ENCODE data around the gene PRKD1. TPM values are rescaled to one million over a fixed set of nuclear protein-coding genes. Genes with fewer than 3 reads are reported as not detected.
A peak's percentile ranks its signal among the peaks of the same experiment; 100 is the strongest.

PRKD1 gene
- polyA plus RNA-seq, 3 donors = 27.4 to 34.4 (median 32.4) TPM

DNA sequence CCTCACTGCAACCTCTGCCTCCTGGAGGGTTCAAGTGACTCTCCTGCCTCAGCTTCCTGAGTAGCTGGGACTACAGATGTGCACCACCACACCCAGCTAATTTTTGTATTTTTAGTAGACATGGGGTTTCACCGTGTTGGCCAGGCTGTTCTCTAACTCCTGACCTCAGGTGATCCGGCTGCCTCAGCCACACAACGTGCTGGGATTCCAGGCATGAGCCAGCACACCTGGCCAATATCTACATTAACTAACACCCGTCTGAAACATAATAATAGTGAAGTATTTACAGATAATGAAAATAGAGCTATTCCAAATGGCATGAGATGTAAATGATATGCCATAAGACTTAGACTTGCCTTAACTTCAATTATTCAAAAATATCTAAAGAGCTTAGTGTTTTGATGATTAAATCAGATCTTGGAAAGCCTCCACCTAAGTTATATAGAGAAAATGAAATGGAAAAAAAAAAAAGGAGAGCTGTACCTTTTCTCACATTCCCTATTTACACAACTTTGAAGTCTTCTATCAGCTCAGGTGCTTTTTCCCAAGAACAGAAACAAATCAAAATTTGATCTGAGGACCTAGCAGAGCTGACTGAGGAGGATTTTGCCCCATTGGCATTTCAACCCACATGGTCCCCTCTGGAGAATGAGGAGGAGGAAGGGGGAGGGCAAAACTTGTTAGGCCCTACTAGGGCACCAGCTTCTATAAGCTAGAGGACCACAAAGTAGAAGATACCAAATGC is 309.2 kb downstream of the PRKD1 start:
- no peak for DNase-seq

DNA sequence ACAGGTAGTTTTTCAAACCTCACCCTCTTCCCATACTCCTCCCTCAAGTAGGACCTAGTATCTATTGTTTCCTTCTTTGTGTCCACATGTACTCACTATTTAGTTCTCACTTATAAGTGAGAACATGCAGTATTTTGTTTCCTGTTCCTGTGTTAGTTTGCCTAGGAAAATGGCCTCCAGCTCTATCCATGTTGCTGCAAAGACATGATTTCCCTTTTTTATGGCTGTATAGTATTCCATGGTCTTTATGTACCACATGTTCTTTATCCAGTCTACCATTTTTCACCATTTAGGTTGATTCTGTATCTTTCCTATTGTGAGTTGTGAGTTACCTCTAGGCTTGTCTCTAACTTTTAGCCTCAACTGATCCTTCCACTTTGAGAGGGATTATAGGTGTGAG is 310.7 kb downstream of the PRKD1 start:
- DNase-seq = no peak

DNA sequence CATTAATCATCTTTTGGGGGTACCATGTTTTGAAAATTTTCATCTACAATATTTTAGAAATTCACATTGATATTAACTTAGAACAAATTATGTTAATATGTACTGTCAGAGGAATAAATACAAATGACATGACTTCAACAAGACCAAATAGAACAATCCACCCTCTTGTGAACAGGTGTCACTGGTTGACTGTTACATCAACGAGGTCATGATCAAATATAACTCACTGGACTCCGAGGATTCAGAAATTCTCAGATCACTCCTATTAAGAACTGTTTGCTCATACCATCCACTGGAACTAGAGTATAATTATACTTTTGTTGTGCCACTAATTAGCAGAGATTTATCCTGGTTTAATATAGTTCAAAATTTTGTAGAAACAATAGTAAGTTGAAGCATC is 318.8 kb downstream of the PRKD1 start:
- no peak for DNase-seq

DNA sequence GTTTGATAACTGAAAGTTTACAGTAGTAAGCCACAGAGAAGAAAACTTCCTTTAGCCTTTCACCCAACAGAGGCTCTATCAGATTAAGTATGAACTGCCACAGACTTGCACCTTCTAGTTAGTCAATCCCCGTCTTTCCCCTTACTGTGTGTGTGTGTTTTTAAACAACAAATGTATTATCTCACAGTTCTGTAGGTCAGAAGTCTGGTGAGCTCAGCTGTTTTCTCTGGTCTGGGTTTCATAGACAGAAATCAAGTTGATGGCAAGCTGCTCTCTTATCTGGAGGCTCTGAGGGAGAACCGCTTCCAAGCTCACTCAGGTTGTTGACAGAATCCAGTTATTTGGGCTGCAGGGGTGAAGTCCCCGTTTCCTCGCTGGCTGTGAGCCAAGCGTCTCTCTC is 320.5 kb downstream of the PRKD1 start:
- no peak for DNase-seq

DNA sequence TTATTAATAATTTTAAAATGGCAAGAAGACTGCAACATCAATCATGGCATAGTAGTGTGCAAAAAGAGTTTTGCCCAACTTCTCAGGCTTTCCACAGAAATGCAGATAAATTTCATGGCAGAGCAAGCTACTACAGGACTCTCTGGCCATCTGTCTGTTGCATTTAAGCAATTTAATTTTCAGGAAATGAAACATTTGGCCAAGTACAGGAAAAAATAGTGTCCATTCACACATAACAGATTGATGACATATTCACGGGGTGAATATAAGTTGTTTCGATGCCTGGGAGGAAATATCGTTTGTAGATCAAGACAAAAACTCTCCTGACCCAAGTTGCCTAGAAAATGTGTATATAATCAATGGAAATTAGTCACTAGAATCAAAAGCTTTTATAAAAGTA is 324.0 kb downstream of the PRKD1 start:
- DNase-seq = no peak

DNA sequence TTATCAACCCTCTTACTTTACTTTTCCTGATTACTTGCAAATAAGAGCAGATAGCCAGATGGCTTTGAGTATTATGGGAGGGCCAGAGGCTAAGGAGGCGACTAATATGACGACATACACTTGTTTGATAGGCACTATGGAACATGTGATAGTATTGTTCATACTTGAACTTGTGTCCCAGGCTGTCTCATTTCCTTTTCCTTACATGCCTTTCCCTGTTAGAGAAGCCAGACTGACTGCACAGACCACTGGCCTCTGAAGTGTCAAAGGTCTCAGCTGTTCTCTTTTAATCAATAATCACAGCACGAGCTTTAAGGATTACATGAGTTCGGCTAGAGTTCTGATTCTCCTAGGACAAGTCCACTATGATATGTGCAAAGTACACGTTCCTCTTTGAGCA is 326.0 kb downstream of the PRKD1 start:
- DNase-seq = no peak

DNA sequence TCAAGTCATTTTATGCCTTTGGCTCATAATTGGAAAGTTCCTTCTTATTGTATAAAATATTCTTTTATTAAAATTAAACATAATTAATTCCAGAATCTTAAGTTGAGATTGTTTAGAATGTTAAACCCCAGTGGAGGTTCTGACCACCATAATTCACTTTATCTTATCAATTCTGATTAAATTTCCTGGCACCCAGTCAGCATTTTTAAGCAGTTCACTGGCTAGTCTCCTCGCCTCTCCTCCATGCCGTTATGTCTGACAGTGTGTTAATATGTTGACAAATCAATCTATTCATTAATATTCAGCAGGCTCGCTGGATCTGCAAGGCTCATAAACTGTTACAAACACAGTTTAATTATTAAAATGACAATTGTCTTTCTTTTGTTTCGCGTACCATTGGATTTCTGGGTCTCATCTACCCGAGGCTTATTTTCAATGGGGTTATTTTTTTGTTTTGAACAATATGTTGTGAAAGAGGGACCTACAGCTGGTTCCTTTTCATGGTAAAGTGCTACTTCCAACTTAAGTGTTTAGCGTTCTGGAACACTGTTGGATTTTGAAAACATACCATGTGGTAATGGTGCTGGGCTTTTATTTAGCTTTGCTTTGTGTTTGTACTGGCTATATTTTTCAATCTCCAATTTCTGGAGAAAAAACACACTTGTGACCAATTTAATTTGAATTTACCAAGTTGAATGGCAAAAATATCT is 339.7 kb downstream of the PRKD1 start:
- DNase-seq = no peak

DNA sequence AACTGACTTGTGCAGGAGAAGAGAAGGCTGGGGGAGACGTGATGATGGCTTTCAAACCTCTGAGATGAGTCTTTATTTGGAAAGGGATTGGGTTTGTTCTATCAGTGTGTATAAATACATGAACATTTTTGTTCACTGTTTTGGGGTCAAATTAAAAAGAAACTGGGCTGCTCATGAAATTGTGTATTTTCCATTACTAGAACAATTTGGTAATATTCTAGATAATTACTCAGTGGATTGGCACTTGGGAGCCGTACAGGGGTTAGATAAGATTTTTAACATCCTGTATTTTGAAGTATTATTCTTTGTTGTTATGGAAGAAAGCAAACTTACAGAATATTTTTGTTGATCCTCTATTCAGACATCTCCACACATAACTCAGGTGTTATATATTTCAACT is 340.6 kb downstream of the PRKD1 start:
- DNase-seq = no peak

DNA sequence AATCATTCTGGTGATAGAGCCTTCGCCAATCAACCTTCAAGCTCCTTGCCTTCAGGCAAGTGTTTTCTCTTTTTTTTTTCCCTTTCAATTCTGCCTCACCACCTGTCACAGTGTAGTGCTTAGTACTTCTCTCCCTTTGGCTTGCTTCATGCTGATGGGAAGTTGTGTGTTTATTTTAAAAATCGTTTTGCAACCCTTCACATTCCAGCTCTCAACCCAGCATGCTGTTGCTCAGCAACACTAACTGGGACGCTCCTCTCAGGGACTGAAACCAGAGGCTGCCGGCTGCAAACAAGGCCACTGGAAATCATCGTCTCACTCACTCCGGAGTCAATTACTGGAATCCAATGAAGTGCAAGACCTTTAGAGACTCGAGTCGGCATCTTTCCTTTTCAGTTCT is 342.7 kb downstream of the PRKD1 start:
- peak; percentile 70 for DNase-seq

DNA sequence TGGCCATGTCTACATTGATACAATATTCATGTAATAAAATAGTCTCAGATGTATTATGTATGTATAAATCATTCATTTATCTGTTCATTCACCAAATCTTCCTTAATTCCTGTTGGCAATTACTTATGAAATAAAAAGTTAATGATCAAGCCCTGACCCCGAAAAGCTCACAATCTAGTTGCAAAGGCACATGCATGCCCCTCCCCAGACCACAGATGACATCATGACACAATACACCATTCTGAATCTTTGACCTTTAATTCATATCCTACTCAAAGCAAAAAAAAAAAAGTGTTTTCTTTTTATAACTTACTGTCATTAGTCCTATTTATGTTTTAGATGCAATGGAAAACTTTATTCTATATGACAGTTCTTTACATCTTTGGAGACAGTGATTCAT is 346.9 kb downstream of the PRKD1 start:
- DNase-seq = no peak

DNA sequence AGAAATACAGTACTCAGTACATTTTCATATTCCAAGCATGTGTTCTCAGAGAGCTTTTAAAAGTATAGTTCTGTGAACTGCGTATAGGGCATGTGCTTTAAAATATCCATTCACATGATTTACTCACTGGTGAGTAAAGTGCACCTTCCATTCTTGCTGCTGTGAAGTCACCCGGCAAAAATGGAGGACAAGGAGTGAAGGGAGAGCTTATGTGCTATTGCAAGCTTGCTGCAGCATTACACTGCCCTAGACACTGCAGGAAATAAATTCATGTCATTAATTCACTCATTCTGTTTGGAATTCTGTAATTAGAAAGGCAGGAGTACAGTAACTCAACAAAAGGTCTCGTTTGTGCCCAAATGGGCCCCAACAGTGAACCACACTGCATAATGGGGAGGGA is 347.8 kb downstream of the PRKD1 start:
- DNase-seq = no peak

DNA sequence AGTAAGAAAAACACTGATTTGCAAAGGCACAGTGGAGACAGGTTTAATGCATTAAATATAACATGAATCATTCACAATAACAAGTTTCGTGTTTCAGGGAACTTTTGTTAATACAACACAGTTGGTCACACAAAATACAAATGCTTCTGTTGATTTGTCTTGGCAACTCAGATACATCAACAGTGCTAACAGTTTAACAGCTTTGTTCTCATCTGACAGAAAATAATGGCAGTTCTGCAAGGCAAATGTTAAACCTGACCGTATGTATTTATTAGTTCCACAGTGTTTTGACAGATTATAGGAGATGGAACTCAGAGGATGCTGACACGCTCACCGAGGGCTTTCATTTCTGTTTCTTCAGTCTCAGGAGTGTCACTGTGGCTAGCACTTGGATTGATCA is 350.7 kb downstream of the PRKD1 start:
- no peak for DNase-seq

DNA sequence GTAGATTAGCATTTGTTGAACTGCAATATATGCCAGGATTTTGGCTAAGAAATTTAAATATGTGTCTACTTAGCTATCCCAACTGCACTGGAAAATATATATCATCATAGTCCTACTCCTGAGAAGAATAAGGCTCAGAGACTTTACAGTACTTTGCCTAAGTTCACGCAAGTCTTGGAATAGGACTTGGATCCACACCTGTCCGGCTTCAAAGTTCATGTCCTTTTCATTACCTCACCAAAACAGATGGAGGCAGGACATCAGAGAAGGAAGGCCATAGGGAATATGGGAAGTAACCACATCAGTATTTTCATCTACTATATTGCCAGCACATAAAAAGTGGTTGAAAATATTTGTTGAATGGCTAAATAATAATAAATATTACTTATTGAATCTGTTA is 358.5 kb downstream of the PRKD1 start:
- no peak for DNase-seq

DNA sequence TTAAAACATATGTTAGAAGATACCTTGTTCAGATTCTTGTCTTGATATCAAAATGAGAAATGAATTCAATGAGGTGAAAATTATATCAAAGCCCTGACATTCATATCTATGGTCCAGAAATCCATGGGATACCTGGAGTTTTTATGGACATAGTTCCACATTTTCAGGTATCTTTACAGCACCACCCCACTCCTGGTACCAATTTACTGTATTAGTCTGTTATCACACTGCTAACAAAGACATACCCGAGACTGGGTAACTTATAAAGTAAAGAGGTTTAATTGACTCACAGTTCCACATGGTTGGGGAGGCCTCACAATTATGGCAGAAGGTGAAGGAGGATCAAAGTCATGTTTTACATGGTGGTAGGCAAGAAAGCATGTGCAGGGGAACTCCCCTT is 361.5 kb downstream of the PRKD1 start:
- DNase-seq = no peak

DNA sequence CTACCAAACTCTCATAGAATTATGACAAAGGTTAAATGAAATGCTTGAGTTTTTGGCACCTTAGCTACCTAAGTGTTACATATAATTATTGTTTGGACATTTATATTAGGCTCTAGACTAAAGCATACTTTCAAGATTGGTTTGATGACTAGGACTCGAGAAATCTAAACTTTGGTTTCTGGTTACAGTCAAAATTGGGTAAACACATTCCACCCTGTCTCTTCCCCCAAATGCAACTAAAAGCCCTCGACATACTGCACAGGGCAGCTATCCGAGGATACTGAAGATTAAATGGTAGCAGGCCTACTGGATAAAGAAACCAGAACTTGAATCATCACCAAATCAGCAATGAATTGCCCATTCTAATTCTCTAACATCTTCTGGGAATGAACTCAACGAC is 369.1 kb downstream of the PRKD1 start:
- DNase-seq = no peak

DNA sequence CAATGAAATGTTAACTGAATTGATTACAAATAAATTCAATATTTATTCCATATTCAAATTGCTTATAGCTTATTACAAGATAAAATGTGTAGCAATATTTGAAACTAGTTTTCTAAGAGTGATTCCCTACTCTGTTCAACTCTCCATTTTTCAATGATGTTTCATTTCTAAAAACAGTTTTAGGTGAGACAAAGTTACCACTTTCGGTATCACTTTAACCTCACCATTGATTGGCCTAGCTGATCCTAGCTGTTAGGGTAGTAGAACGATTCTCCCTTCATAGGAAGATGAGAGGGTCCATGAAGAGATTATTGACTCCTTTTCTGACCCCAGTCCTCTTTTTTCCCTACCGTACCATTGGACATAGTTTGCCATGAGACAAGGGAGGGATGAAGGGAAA is 373.3 kb downstream of the PRKD1 start:
- DNase-seq = no peak

DNA sequence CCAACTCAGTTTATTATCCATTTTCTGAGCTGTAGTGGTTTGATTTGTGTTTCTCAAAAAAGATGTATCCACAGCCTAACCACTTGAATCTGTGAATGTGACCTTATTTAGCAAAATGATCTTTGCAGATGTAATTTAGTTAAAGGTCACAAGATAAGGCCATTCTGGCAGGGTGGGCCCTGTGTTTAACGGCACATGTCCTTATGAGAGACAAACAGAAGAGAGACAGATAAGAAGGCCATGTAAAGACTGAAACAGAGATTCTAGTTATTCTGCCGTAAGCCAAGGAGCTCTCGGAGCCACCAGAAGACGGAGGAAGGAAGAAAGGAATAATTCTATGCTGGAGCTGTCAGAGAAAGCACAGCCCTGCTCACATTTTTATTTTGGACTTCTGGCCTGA is 374.2 kb downstream of the PRKD1 start:
- no peak for DNase-seq

DNA sequence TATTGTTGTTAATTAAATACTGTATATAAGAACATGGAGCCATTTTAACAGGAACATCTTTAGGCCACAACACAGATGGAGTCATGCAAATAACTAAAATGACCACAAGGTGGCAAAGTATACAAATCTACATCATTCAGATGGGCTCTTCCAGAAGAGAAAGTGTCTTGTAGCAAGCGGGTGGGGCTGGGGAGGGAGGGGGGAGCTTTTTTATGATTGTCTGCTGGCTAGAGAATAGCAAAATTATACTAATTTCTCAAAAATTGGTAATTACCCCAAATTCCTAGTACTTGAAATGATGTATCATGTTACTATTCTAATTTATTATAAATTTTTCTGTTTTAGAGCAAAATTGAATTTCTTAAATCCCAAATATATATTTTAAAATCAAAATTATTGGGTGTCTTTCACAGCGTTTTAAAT is 378.7 kb downstream of the PRKD1 start:
- DNase-seq = peak; percentile 41

DNA sequence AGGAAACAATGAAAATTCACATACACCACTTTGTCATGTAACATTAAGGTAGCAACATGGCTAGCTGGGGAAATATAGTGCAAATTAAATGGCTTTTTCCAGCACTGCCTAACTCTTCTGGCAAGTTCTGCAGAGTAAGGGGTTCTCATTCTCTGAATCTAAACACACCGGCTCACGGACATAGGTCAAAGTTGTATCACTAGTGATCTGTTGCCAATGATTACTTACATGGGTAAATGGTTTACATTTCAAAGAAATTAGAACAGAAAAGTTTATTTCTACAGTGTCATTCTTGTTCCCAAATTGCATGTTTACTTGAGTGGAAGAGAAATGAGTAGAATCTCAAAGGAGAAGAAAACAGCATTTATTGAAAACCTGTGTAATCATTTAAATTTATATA is 381.9 kb downstream of the PRKD1 start:
- no peak for DNase-seq

DNA sequence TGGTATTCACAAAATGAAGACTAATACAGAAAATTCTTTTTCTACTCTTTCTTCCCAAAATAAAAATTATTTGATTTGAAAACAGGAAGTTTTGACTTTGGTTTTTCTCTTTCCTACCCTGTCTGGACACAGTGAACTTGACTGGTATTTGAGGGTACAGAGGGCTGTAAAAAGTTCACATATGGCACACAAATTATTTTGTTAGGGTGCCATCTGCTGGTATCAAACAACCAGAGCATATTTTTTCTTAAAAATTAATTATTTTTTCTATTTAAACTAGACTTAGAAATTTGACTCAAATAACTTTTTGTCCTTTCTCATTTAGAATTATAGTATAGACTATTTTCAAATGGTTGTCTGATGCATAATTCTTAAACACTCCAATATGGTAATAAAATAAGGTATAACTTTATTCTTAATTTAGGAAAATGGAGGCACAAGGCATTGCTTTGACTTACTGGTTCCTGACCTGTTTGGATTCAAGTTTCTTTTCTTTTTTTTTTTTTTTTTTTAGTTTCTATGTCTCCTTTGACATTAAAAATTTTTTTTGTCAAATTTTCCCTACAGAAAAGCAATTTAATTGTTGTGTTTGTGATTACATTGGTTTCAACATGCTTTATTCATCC is 390.6 kb downstream of the PRKD1 start:
- no peak for DNase-seq

DNA sequence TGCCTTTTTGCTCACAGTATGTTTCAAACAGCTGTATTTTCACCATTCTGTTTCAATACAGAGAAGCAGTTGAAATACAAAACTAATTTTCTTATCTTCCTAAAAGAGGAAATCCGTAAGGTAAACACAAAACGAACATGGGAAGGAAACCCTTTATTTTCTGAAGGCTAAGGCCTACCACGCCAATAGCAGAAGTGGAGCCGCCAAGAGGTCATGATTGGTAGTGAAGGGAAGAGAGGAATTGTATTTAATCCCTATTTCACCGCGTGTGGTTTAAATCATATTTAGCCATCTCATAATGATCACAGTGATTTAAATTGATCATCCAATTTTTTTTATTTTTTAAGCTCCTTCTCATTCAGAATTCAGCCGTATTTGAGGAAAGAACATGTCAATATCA is 398.2 kb downstream of the PRKD1 start:
- DNase-seq = no peak

DNA sequence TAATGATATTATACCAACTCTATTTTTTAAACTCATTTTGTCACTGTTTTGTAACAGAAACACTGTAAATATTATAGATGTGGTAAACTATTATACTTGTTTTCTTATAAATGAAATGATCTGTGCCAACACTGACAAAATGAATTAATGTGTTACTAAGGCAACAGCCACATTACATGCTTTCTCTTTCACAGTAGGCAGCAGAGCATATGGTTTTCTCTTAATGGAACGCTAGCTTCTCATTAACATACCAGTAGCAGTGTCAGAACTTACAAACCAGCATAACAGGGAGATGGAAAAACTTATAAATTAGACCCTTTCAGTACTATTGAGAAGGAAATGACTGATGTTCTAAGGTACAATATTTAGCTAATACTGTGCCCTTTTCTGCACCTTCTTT is 398.8 kb downstream of the PRKD1 start:
- DNase-seq = no peak

DNA sequence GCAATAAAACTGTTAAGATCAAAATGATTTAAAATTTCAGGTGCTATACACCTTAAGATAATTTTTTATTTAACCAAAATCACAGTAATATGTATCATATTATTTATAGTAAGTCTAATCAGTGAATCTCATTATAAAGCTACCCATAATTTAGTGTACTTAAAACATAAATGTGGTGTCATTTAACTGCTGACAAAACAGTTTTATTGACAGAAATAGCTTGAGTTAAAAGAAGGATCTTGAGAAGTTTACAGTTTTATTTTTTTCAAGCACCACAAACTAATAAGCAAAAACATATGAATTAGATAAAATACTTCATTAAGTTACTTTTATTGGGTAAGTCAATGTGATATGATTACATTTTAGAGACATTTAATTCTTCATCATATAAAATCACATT is 400.4 kb downstream of the PRKD1 start:
- no peak for DNase-seq

Data from renal pelvis (tissue), 4 donors.